GM19043 (cell line): Measurements from ENCODE around the gene NTM.

Source experiments
- ATAC-seq: cut with Tn5 transposase; IDR thresholded peaks from one replicate; pipeline ENCODE4 v1.9.1; 2021; ENCODE audit warnings: low read depth; ENCODE audit not compliant: unreplicated experiment

NTM gene

GRCh38 chr11:131750152-131750551 lies 379.7 kb downstream of the NTM start:
- ATAC-seq = no peak

- no peak for ATAC-seq
Measured at GRCh38 chr11:131750692-131751091, 380.3 kb downstream of the NTM start.

GRCh38 chr11:131754671-131755070 lies 384.3 kb downstream of the NTM start:
- no peak for ATAC-seq

- no peak for ATAC-seq
Measured at GRCh38 chr11:131756479-131757110, 386.2 kb downstream of the NTM start.

GRCh38 chr11:131758726-131759125 lies 388.3 kb downstream of the NTM start:
- ATAC-seq = no peak

- ATAC-seq = no peak
Measured at GRCh38 chr11:131759140-131759539, 388.7 kb downstream of the NTM start.

GRCh38 chr11:131760091-131761061 lies 390.0 kb downstream of the NTM start:
- ATAC-seq = no peak

GRCh38 chr11:131762346-131763110 lies 392.1 kb downstream of the NTM start:
- ATAC-seq = no peak

- no peak for ATAC-seq
Measured at GRCh38 chr11:131763193-131763890, 392.9 kb downstream of the NTM start.

- ATAC-seq = no peak
Measured at GRCh38 chr11:131764126-131764525, 393.7 kb downstream of the NTM start.

GRCh38 chr11:131764649-131765048 lies 394.2 kb downstream of the NTM start:
- ATAC-seq = no peak

- no peak for ATAC-seq
Measured at GRCh38 chr11:131766637-131767036, 396.2 kb downstream of the NTM start.

- no peak for ATAC-seq
Measured at GRCh38 chr11:131767421-131767820, 397.0 kb downstream of the NTM start.

- ATAC-seq = no peak
Measured at GRCh38 chr11:131770801-131771200, 400.4 kb downstream of the NTM start.

GRCh38 chr11:131771471-131771870 lies 401.1 kb downstream of the NTM start:
- ATAC-seq = no peak

GRCh38 chr11:131773626-131774025 lies 403.2 kb downstream of the NTM start:
- no peak for ATAC-seq

- ATAC-seq = no peak
Measured at GRCh38 chr11:131776211-131776610, 405.8 kb downstream of the NTM start.

GRCh38 chr11:131785801-131786200 lies 415.4 kb downstream of the NTM start:
- ATAC-seq = no peak

GRCh38 chr11:131787119-131787518 lies 416.7 kb downstream of the NTM start:
- ATAC-seq = no peak

GRCh38 chr11:131790586-131790985 lies 420.2 kb downstream of the NTM start:
- no peak for ATAC-seq
